HG03064 (cell line): Measurements from ENCODE around the gene SEMA5A.

ENCODE experiments used
- ATAC-seq: cut with Tn5 transposase; IDR thresholded peaks from one replicate; pipeline ENCODE4 v1.9.1; 2021; ENCODE audit warnings: low read depth; ENCODE audit not compliant: unreplicated experiment

The SEMA5A gene

DNA sequence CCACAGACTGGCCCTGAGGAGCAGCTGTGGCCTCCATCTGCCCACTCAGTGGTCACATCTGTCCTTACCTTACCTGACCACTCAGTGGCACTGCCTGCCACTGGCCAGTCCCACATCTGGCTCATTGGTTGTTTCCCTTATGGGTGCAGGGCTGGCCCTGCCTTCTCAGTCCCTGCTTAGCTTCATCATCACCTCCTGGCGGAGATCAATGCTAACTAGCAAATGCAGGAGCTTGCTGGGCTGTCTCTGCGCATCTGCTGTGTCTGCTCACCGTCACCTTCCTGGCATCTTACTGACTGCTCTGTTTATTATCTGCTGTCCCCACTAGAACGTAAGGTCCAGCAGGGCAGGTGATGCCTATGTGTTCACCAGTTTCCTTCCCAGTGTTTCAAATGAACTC, 356.9 kb downstream of the SEMA5A start:
- ATAC-seq = no peak

GRCh38 chr5:9188131-9188530, 357.7 kb downstream of the SEMA5A start:
- no peak for ATAC-seq

DNA sequence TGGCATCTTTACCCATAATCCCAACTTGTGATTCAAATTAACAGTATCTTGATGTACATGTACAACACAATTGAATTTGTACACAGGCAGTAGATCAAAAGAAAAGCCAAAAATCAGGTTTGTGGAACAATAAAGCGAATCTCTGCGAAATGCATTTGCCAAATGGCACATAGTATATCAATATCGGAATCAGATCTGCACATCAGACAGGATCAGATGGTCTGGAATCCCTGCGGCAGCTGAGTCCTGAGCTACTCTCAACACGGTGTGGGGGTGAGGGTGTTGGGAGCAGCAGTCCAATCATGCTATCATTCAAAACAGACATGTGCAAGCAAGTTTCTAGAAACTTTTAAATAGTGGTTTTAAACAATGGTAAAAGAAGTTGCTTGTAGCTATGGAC, 358.3 kb downstream of the SEMA5A start:
- no peak for ATAC-seq

GRCh38 chr5:9186069-9186468, 359.8 kb downstream of the SEMA5A start:
- ATAC-seq = no peak

GRCh38 chr5:9183992-9184391, 361.9 kb downstream of the SEMA5A start:
- no peak for ATAC-seq

GRCh38 chr5:9182899-9183695, 362.8 kb downstream of the SEMA5A start:
- no peak for ATAC-seq

DNA sequence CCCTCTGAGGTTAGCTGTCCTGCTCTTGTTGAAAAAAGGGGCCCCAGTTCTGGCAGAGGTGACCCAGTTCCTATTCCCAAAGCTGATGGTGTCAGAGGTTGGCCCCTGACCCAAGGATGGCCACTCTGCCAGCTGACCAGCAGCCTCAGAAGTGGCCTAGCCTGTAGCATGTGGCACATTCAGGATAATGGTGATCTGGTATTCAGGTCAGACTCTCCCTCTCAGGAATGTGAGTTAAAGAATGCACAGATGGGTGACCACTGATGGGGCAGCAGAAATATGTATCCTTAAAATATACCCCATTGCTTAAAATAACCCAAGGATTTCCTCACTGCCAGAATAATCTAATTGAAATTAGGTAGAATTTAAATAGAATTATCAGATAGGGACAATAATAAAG, 369.2 kb downstream of the SEMA5A start:
- no peak for ATAC-seq

DNA sequence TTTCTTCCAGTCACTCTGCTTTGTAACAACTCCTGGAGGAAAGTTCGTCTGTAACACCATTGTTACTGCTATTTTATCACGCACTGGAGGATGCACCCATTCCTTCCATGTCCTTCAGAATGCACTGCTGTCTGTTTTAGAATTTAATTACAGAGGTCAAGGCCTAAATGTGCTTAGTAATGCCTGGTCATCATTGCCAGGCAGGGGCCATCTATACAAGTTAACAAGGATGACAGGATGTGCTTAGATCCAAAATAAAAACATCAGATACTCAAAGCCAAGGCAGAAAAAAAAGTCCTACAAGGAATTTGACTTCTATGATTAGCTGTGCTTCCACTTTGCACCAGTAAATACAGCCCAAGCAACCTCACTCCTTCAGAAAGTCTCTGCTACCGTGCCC, 371.4 kb downstream of the SEMA5A start:
- ATAC-seq = no peak

DNA sequence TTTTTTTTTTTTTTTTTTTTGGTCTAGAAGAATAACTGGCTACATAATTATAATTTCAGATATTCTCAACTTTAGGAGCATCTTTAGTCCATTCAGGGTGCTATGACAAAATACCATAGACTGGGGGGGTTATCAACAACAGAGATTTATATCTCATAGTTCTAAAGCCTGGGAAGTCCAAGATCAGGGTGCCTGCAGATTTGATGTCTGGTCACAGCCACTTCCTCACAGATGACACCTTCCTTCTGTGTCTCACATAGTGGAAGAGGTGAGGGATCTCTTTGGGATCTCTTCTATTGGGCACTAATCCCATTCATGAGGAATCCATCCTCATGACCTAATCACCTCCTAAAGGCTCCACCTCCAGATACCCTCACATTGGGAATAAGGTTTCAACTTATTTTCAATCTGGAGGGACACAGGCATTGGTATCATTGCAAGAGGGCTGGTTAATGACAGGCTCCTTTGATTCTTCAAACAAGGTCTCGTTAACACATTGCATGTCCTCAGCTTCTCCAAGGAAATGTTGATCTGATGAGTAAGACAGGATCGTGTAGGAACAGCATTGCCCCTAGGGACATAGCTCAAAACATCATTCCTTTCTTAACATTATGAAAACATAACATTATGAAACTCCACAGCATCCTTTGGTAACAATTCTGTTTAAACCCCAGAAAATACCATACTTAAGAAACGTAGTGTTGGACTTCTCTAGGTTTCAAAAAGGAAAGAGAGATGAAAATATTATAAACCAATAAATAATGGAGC, 372.4 kb downstream of the SEMA5A start:
- ATAC-seq = no peak

DNA sequence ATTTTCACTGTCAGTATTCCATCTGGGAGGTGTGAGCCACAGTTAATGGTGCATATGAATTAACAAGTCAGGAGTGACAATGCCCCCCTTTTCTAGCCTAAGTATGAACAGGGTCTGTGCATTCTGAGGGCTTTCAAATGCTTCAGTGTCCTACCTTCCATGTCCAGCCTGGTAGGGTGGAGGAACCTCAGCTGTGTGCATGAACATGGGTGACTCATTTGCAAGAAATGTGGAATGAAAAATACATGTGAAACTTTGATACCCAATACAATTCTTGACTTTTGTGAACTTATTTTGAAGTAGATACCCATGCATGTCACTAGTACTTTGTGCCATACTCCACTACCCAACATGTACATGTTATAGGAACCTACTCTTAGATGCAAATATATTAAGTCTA, 375.8 kb downstream of the SEMA5A start:
- ATAC-seq = no peak

DNA sequence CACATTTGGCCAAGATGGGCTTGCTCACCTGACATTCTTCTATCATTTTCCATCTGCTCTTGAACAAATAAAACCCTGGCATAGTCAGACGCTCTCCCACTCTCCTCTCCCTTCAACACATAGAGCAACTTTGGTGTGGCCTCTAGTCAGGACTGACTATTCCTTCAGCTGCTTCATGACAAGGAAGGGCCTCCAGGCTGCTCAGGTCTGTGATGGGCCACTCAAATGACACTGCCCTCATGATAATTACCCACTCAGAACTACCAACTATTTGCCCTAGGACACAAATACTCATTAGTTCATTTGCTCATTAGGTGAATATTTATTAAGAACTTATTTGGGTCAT, 376.3 kb downstream of the SEMA5A start:
- no peak for ATAC-seq

- ATAC-seq = no peak
Observed at GRCh38 chr5:9168791-9169556, 376.9 kb downstream of the SEMA5A start.

GRCh38 chr5:9166202-9167112, 379.4 kb downstream of the SEMA5A start:
- ATAC-seq = no peak

DNA sequence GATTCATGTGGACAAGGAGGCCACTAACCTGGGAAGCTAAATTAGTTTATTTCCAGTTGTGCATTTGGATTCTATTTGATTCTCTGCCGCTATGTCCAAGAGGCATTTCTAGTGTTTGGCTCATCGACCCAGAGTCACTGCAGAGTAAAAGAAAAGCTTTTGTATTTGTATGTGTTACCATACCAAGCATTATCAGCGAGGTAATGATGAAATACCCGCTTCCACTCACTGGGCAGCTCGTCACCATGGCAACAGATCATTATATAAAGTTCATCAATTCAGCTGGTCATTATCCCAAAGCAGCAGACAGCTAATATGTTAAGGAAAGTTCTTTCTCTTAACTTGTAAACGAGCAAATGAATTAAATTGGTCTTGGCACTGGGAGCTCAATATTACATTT, 380.3 kb downstream of the SEMA5A start:
- no peak for ATAC-seq

GRCh38 chr5:9160747-9161146, 385.1 kb downstream of the SEMA5A start:
- no peak for ATAC-seq

DNA sequence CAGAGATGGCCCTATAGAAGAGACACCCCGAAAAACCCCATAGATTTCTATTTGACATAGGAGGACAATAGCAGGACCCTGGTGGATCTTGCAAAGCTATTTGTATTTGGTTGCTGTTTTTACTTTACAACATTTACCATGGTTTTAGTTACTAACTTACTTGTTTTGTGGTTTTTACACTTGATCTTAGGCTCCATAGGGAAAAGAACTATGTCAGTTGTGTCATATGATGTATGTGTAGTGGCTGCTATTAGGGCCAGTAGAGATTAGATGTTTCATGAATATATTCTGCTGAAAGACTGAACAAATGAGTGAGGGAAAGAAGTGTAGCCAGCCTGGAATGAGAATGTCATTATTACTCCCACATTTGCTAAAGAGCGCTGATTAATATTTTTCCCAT, 388.1 kb downstream of the SEMA5A start:
- no peak for ATAC-seq

DNA sequence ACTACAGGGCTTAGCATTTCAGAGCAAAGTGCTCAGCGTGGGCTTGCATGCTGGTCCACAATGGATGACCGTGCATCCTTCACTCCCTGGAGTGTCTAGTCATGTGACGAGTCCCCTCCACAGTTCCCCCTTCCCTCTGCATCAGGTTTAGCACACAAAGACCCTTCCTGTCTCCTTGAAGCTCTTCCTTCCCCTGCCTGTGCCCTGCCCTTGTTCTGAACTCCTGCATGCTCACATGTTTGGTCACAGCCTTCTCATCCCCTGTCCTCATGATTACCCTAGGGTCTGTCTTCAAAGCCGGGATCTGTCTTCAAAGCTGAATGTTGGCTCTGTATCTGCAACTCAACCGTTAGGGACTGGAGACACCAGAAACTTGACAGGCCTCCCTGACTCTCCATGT, 388.9 kb downstream of the SEMA5A start:
- ATAC-seq = no peak

- ATAC-seq = no peak
Observed at GRCh38 chr5:9156282-9156681, 389.6 kb downstream of the SEMA5A start.

DNA sequence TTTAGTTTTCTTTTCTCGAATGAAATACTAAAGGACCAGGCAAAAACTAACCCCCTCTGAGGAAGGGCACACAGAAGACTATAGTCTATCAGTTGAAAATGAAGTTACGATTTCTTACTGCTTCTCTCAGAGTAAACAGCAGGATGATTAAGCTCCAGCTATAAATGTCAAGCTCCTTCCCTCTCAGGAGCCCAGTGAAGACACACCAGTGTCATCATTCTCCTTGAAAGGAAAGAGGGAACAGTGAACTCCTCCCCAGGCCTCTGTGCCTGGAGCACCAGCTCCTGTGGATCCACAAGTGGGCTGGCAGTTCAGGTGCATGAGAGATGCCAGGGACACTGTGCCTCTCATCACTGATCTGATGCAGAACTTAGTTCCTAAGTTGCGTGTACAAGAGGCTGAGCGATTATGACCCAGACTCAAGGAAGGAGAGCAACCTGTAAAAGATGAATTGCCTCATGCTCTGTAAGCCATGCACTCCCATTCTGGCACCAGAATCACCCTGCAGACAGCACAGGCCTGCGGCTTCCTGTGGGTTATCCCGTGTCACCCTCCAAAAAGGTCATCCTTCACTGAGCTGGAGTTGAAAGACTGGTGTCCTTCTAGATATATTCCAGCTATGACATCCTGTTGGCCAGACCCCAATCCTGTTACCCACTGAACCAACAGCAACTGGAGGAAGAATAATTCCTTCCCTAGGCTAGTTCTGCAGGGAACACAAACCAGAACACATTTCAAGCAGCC, 394.0 kb downstream of the SEMA5A start:
- no peak for ATAC-seq

- no peak for ATAC-seq
Observed at GRCh38 chr5:9149988-9150387, 395.9 kb downstream of the SEMA5A start.
